Measurements from ENCODE around the gene TUBA4B.
"Not testable (repeated sequence)": the region's sequence is repeated elsewhere in the genome, so short reads cannot be mapped to it uniquely, and the experiment has no call there.

Gene TUBA4B

GRCh38 chr2:219249203-219249980, 3.7 kb upstream of the TUBA4B start:
- DNase-seq: peak; percentile 95

GRCh38 chr2:219250049-219250781, 2.8 kb upstream of the TUBA4B start:
- no peak for DNase-seq

- DNase-seq: no peak
Measured at GRCh38 chr2:219251656-219252055, 1.4 kb upstream of the TUBA4B start.

- no peak for DNase-seq
Measured at GRCh38 chr2:219252084-219252483, 959 bp upstream of the TUBA4B start.

GRCh38 chr2:219252570-219252899, 508 bp upstream of the TUBA4B start:
- no peak for DNase-seq

GRCh38 chr2:219253753-219254589, 928 bp downstream of the TUBA4B start, which contains the start of gene TUBA4A:
Gene TUBA4A (minus strand): TSS chr2:219253918. CDS start chr2:219253858, 60 bp downstream.
- DNase-seq: peak; percentile 50 to 90

- no peak for DNase-seq
Measured at GRCh38 chr2:219254590-219255201, 1.7 kb downstream of the TUBA4B start.

- not testable (repeated sequence) for DNase-seq
Measured at GRCh38 chr2:219258942-219259341, 5.9 kb downstream of the TUBA4B start.

GRCh38 chr2:219261024-219261855, 8.2 kb downstream of the TUBA4B start:
- no peak for DNase-seq

- no peak for DNase-seq
Measured at GRCh38 chr2:219266232-219266631, 13.2 kb downstream of the TUBA4B start.

GRCh38 chr2:219266886-219267285, 13.8 kb downstream of the TUBA4B start:
- DNase-seq: no peak

- DNase-seq: no peak
Measured at GRCh38 chr2:219268294-219268693, 15.3 kb downstream of the TUBA4B start.

GRCh38 chr2:219269362-219270054, 16.5 kb downstream of the TUBA4B start:
- DNase-seq: no peak

GRCh38 chr2:219270055-219270372, 17.0 kb downstream of the TUBA4B start:
- no peak for DNase-seq

GRCh38 chr2:219271021-219271420, 18.0 kb downstream of the TUBA4B start:
- no peak for DNase-seq

GRCh38 chr2:219272356-219272755, 19.3 kb downstream of the TUBA4B start:
- no peak for DNase-seq

- no peak for DNase-seq
Measured at GRCh38 chr2:219272995-219273394, 20.0 kb downstream of the TUBA4B start.

GRCh38 chr2:219273937-219274336, 20.9 kb downstream of the TUBA4B start:
- DNase-seq: no peak

GRCh38 chr2:219274361-219274921, 21.4 kb downstream of the TUBA4B start:
- no peak for DNase-seq

- DNase-seq: peak; percentile 70 to 90
Measured at GRCh38 chr2:219277703-219278654, 24.9 kb downstream of the TUBA4B start.

Data from NCI-H526 (cell line).